ENCODE results near the gene VMP1.
"Not testable (repeated sequence)": the region's sequence is repeated elsewhere in the genome, so short reads cannot be mapped to it uniquely, and the experiment has no call there.

VMP1 gene

DNA sequence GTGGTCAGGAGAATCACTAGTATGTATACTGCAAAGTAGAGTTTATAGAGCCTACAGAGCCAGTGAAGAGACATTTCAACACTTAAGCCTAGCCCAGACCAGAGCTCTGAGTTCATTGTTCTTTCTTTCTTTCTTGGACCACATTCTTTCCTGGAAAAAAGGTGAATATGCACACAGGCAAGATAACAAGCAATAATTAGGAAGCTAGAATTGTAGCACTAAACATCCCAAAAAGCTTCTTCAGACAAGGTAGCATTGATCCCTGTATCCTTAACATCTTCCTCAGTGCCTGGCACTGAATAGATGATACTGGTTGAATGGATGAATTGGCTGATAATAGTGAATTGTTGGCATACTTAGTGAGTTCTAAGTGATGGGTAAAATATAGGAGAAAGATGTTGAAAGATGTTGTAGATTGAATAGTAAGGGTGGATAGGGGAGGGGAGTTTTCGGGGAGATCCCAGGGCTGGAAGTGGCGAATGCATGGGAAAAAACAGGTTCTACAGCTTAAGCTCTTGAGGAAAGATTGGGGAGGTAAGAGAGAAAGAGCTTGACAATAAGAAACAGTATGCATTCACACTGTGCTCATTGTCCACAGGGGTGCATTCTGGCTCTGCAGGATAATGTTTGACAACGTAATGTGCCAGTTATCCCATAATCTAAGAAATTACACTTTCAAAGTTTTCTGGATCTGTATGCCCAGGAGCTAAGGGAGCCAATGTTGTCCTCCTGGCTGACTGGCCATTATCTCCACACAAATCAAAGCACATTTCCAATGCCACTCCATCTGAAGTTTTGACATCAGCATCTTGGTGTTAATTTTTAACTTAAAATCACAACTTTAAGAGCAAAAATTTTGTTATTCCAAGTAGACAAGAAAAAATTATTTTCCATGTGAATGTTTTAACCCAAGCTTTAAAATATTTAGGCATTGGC is 149.7 kb downstream of the VMP1 start:
- DNase-seq (ENCODE audit: low read depth in 1 of 2, low spot score in 1 of 2) = no peak

DNA sequence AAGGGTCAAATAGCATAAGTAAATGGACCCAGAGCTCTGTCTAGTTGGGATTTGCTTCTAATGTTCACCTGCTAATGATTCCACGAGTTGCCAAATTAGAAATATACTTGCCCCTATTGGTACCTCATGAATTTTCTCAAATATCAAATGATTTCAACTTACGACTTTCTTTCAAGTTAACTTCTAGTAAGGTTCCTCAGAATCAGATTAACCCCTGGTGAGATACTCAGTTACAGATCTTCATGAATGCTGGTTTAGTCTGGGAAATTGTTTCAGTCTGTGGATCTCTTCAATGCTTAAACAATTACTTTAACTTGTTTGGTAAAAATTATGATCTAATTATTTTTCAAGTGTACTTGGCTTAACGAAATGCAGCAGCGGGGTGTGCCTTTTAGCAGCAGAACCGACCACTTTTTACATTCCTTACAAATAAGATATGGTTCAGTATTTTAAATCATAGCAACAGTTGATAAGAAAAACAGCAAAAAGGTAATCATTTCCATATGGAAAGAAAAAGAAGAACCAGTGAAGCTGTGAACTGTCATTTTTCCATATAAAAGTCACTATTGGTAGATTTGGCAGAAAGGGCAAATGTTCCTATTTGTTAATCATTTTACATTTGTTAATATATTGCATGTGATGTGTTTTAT is 150.8 kb downstream of the VMP1 start:
- DNase-seq (ENCODE audit: low read depth in 1 of 2, low spot score in 1 of 2) = no peak

DNA sequence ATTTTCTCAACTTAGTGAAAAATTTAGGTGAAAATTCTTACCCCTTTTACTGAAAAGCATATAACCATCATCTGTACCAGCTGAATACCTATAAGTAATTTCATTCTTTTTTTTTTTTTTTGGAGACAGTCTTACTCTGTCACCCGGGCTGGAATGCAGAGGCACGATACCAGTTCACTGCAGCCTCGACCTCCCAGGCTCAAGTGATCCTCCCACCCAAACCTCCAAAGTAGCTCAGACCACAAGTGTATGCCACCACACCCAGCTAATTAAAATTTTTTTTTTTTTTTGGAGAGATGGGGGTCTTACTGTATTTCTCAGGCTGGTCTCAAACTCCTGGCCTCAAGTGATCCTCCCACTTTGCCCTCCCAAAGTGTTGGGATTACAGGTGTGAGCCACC is 151.5 kb downstream of the VMP1 start:
- DNase-seq (ENCODE audit: low read depth in 1 of 2, low spot score in 1 of 2) = no peak

GRCh38 chr17:59859444-59860025 is 152.1 kb downstream of the VMP1 start:
- no peak for DNase-seq (ENCODE audit: low read depth in 1 of 2, low spot score in 1 of 2)

GRCh38 chr17:59863616-59864015 is 156.2 kb downstream of the VMP1 start:
- no peak for DNase-seq (ENCODE audit: low read depth in 1 of 2, low spot score in 1 of 2)

GRCh38 chr17:59869941-59870218 is 162.4 kb downstream of the VMP1 start:
- DNase-seq (ENCODE audit: low read depth in 1 of 2, low spot score in 1 of 2) = no peak

DNA sequence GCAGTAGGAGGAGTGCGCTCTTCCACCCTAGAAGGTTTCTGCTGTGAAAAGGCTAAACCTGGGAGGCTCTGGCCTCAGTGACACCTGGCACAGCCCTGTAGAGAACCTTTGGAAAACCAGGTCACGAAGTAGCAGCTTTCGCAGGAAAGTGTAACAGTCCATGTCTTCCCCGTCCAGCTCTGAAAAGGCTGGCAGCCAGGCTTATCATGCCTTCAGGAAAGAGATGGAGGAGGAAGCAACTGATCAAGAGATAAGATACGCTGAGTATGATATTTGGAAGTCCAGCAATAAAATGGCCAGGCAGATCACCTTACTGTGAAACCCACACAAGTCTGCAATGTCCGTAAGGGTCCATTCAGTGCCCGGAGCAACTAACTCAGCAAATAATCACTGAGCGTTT is 163.0 kb downstream of the VMP1 start:
- no peak for DNase-seq (ENCODE audit: low read depth in 1 of 2, low spot score in 1 of 2)

- DNase-seq (ENCODE audit: low read depth in 1 of 2, low spot score in 1 of 2) = no peak
Observed at GRCh38 chr17:59872351-59872750, 164.9 kb downstream of the VMP1 start.

- not testable (repeated sequence) for DNase-seq (ENCODE audit: low read depth in 1 of 2, low spot score in 1 of 2)
Observed at GRCh38 chr17:59873414-59873813, 166.0 kb downstream of the VMP1 start.

DNA sequence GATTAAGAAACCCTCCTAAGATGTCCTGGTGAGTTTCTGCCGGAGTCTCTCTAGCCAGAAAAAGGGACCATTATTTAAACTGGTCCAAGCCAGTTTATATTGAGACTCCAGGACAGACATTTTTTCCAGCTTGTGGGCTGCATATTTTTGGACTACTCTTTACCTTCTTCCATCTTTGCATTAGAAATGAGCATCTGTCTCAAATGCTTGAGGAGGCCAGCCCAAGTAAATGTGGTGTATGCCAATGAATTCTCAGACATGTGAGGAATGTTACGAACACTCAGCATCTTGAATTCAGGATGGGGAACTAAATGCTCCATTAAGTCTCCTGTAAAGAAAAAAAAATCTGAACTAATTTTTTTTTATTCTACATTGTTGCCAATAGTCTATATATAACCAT is 166.9 kb downstream of the VMP1 start:
- no peak for DNase-seq (ENCODE audit: low read depth in 1 of 2, low spot score in 1 of 2)

GRCh38 chr17:59876107-59876506 is 168.7 kb downstream of the VMP1 start:
- DNase-seq (ENCODE audit: low read depth in 1 of 2, low spot score in 1 of 2) = no peak

DNA sequence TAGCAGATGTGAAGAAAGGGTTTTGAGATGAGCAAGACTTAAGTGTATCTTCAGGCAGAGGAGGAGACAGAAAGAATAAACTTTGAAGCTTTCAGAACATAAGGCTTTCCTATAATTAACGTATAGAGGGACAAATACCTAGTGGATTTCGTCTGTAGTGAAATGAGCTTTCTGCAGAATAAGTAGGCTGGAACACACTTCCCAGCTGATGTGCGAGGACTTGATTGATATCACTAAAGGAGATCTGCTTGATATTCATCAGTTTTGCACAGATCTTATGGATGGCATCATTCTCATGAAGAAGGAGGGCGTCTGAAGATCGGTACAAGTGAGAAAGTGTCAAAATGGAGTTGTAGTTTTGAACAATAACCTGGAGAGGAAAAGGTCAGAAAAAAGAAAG is 170.5 kb downstream of the VMP1 start:
- DNase-seq (ENCODE audit: low read depth in 1 of 2, low spot score in 1 of 2) = no peak

DNA sequence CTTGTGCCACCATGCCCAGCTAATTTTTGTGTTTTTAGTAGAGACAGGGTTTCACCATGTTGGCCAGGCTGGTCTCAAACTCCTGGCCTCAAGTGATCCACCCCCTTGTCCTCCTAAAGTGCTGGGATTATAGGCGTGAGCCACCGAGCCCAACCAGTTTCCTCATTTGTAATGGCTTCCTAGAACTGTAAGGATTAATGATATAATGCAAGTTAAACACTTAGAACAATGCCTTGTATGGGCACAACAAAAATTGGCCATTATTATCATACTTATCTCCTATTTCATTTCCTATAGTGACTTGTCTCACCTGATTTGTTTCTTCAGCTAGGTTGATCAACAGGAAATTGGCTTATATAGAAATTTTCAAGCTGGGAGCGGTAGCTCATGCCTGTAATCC is 171.2 kb downstream of the VMP1 start:
- DNase-seq (ENCODE audit: low read depth in 1 of 2, low spot score in 1 of 2) = no peak

DNA sequence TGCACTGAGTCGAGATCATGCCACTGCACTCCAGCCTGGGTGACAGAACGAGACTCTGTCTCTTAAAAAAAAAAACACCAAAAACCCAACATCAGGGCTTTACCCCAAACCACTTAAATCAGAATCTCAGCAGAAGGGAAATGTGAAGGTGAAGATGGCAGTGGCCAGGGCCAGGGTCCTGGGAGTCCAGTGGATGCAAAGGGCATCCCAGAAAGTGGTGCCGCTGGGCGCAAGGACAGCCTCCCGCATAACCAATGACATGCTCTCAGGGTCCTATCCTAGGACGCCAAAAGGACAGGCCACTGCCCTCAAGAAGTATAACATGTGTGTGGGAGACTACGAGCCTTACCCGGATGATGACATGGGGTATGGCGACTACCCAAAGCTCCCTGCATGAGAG is 177.4 kb downstream of the VMP1 start:
- DNase-seq (ENCODE audit: low read depth in 1 of 2, low spot score in 1 of 2) = no peak

- DNase-seq (ENCODE audit: low read depth in 1 of 2, low spot score in 1 of 2) = no peak
Observed at GRCh38 chr17:59888145-59888750, 180.8 kb downstream of the VMP1 start.

- DNase-seq (ENCODE audit: low read depth in 1 of 2, low spot score in 1 of 2) = no peak
Observed at GRCh38 chr17:59890720-59891119, 183.3 kb downstream of the VMP1 start.

All from activated T-helper 1 cell treated with anti-CD3 and anti-CD28 coated beads, Interleukin-2, amount 50 U/mL, for 16 hours (primary cell).